ENCODE measurements around the gene PRSS36.

PRSS36 gene

DNA sequence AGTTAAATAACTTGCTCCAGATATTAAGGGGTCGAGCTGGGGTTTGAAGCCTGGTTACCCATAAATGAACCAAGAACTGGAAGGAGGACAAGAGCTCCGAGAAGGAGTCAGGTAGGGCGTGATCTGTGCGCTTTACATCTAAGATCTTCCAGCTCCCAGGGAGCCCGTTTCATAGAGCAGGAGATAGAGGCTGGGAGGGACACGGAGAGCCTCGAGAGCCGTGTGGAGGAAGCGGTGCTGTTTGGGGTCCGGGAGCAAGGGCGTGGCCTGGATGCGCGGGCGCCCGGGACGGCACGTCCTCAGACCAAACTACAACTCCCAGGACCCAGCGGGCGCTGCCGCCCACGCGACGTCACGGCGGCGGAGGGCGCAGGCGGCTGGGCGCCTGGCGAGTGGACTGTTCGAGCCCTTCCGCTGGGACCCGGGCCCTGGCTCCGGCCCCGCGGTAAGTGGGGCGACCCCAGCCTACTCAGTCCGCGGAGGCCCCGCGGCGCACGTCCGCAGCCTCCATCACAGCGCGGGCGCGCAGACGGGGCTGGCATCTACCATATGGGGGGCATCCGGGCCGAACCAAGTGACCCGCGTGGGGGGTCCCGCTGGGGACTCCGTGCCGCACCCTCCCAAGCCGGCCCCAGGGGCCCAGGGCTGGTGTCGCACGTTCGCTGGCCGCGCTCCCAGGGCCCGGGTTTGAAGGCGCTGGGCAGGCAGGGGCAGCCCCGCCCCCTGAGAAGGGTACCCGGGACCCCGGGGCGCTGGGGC is 41.7 kb downstream of the PRSS36 start, which contains the start of gene BCKDK (continued):
- TF ChIP-seq, protein P1, sequence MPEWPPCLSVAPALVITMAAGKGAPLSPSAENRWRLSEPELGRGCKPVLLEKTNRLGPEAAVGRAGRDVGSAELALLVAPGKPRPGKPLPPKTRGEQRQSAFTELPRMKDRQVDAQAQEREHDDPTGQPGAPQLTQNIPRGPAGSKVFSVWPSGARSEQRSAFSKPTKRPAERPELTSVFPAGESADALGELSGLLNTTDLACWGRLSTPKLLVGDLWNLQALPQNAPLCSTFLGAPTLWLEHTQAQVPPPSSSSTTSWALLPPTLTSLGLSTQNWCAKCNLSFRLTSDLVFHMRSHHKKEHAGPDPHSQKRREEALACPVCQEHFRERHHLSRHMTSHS (tag by site-specific recombination; IDR thresholded peaks at IDR 0.05) = no peak
- TF ChIP-seq SP3 (tag by site-specific recombination; IDR thresholded peaks at IDR 0.05) (peak; percentile 88), ZNF76 (tag by site-specific recombination; IDR thresholded peaks at IDR 0.05; ENCODE audit: borderline replicate concordance, low read depth) (peak; percentile 90), ZSCAN23 (tag by site-specific recombination; IDR thresholded peaks at IDR 0.05) (no peak), WT1 (tag by site-specific recombination; IDR thresholded peaks at IDR 0.05) (no peak), ZNF501 (tag by site-specific recombination; IDR thresholded peaks at IDR 0.05) (no peak), ZNF350 (tag by site-specific recombination; IDR thresholded peaks at IDR 0.05) (no peak), ZNF37A (tag by site-specific recombination; IDR thresholded peaks at IDR 0.05) (0 out of 2 replicates have a peak, but pooled peaks have one; percentile 2), ZNF596 (tag by site-specific recombination; IDR thresholded peaks at IDR 0.05) (no peak), ZFHX2 (tag by site-specific recombination; conservative IDR thresholded peaks at IDR 0.05) (peak; percentile 92), ZSCAN5A (tag by site-specific recombination; IDR thresholded peaks at IDR 0.05) (0 out of 2 replicates have a peak, but pooled peaks have one; percentile 30), ZNF623 (tag by site-specific recombination; IDR thresholded peaks at IDR 0.05) (no peak), ZNF423 (tag by site-specific recombination; IDR thresholded peaks at IDR 0.05) (no peak), ZBTB1 (tag by site-specific recombination; IDR thresholded peaks at IDR 0.05) (no peak), ZNF626 (tag by site-specific recombination; IDR thresholded peaks at IDR 0.05) (no peak), SP2 (tag by site-specific recombination; IDR thresholded peaks at IDR 0.05) (peak; percentile 57), ZBTB10 (tag by site-specific recombination; IDR thresholded peaks at IDR 0.05) (no peak), ZNF146 (tag by site-specific recombination; IDR thresholded peaks at IDR 0.05) (no peak), ZNF677 (tag by site-specific recombination; IDR thresholded peaks at IDR 0.05) (0 out of 2 replicates have a peak, but pooled peaks have one; percentile 19), ZNF121 (tag by site-specific recombination; IDR thresholded peaks at IDR 0.05) (no peak)
- TF ChIP-seq, protein P2, sequence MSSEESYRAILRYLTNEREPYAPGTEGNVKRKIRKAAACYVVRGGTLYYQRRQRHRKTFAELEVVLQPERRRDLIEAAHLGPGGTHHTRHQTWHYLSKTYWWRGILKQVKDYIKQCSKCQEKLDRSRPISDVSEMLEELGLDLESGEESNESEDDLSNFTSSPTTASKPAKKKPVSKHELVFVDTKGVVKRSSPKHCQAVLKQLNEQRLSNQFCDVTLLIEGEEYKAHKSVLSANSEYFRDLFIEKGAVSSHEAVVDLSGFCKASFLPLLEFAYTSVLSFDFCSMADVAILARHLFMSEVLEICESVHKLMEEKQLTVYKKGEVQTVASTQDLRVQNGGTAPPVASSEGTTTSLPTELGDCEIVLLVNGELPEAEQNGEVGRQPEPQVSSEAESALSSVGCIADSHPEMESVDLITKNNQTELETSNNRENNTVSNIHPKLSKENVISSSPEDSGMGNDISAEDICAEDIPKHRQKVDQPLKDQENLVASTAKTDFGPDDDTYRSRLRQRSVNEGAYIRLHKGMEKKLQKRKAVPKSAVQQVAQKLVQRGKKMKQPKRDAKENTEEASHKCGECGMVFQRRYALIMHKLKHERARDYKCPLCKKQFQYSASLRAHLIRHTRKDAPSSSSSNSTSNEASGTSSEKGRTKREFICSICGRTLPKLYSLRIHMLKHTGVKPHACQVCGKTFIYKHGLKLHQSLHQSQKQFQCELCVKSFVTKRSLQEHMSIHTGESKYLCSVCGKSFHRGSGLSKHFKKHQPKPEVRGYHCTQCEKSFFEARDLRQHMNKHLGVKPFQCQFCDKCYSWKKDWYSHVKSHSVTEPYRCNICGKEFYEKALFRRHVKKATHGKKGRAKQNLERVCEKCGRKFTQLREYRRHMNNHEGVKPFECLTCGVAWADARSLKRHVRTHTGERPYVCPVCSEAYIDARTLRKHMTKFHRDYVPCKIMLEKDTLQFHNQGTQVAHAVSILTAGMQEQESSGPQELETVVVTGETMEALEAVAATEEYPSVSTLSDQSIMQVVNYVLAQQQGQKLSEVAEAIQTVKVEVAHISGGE (tag by site-specific recombination; conservative IDR thresholded peaks at IDR 0.05; ENCODE audit: low read depth) = no peak; the same call in 1 of the 2 replicates
- TF ChIP-seq, protein P3, sequence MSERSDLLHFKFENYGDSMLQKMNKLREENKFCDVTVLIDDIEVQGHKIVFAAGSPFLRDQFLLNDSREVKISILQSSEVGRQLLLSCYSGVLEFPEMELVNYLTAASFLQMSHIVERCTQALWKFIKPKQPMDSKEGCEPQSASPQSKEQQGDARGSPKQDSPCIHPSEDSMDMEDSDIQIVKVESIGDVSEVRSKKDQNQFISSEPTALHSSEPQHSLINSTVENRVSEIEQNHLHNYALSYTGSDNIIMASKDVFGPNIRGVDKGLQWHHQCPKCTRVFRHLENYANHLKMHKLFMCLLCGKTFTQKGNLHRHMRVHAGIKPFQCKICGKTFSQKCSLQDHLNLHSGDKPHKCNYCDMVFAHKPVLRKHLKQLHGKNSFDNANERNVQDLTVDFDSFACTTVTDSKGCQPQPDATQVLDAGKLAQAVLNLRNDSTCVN (tag by site-specific recombination; optimal IDR thresholded peaks at IDR 0.05) = peak; percentile 81
- TF ChIP-seq, protein P4, sequence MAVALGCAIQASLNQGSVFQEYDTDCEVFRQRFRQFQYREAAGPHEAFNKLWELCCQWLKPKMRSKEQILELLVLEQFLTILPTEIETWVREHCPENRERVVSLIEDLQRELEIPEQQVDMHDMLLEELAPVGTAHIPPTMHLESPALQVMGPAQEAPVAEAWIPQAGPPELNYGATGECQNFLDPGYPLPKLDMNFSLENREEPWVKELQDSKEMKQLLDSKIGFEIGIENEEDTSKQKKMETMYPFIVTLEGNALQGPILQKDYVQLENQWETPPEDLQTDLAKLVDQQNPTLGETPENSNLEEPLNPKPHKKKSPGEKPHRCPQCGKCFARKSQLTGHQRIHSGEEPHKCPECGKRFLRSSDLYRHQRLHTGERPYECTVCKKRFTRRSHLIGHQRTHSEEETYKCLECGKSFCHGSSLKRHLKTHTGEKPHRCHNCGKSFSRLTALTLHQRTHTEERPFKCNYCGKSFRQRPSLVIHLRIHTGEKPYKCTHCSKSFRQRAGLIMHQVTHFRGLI (tag by site-specific recombination; IDR thresholded peaks at IDR 0.05) = peak; percentile 90
